ENCODE measurements around the gene LDHA. TPM values are rescaled to one million over a fixed set of nuclear protein-coding genes. Genes with fewer than 3 reads are reported as not detected.

LDHA gene
- polyA plus RNA-seq, 1 donor from 2014 or later = 39.9 TPM

GRCh38 chr11:18372201-18372600, 22.2 kb upstream of the LDHA start:
- no peak for TF ChIP-seq CTCF (IDR thresholded peaks at IDR 0.05; ENCODE audit: poor library complexity, severe bottlenecking)
- TF ChIP-seq SMC3 (conservative IDR thresholded peaks at IDR 0.05; ENCODE audit: poor library complexity) = no peak
- no peak for TF ChIP-seq RAD21 (conservative IDR thresholded peaks at IDR 0.05)
- TF ChIP-seq EP300 (conservative IDR thresholded peaks at IDR 0.05; ENCODE audit: poor library complexity, severe bottlenecking) = no peak
- no peak for TF ChIP-seq POLR2AphosphoS5 (IDR thresholded peaks at IDR 0.05)
- no peak for TF ChIP-seq EZH2 (IDR thresholded peaks at IDR 0.05; ENCODE audit: borderline replicate concordance, insufficient read depth, low read length, poor library complexity, severe bottlenecking)
- TF ChIP-seq REST (IDR thresholded peaks at IDR 0.05; ENCODE audit: borderline replicate concordance) = no peak
- TF ChIP-seq TAF1 (IDR thresholded peaks at IDR 0.05; ENCODE audit: low read depth) = no peak
- TF ChIP-seq MXI1 (conservative IDR thresholded peaks at IDR 0.05; ENCODE audit: poor library complexity, severe bottlenecking) = no peak
- no peak overlapping the region for H3K27ac ChIP-seq (ENCODE audit: low read length)
- no peak overlapping the region for H3K4me3 ChIP-seq (ENCODE audit: low read length)
- H2AFZ ChIP-seq (ENCODE audit: low read depth, low read length) = no peak overlapping the region
- no peaks in the 10 kb centered on the region for H4K20me1 ChIP-seq (ENCODE audit: insufficient read depth)
- no peaks in the 10 kb centered on the region for H3K9me2 ChIP-seq (ENCODE audit: insufficient read depth, low read length)
- H3F3A ChIP-seq (ENCODE audit: insufficient read depth, low read length, poor library complexity, severe bottlenecking) = no peaks in the 10 kb centered on the region
- no peaks in the 10 kb centered on the region for H3K79me2 ChIP-seq (replicated peaks; ENCODE audit: insufficient read depth, low read length)
- no peaks in the 10 kb centered on the region for H3K9me3 ChIP-seq (ENCODE audit: low read length)
- H3K4me2 ChIP-seq (ENCODE audit: low read length) = no peak overlapping the region
- no peaks in the 10 kb centered on the region for H3K27me3 ChIP-seq (ENCODE audit: insufficient read depth, low read depth, low read length)
- H3K36me3 ChIP-seq (ENCODE audit: insufficient read depth, low read length) = no peaks in the 10 kb centered on the region
- H3K9ac ChIP-seq (ENCODE audit: low read length) = no peak overlapping the region

- Histone ChIP-seq H3K36me3 (ENCODE audit: insufficient read depth, low read length) (no peaks in the 10 kb centered on the region), H3K4me3 (ENCODE audit: low read length) (no peak overlapping the region), H3K9me3 (ENCODE audit: low read length) (no peaks in the 10 kb centered on the region), H3K27ac (ENCODE audit: low read length) (no peak overlapping the region), H3K4me2 (ENCODE audit: low read length) (no peak overlapping the region), H3F3A (ENCODE audit: insufficient read depth, low read length, poor library complexity, severe bottlenecking) (no peaks in the 10 kb centered on the region), H3K27me3 (ENCODE audit: insufficient read depth, low read depth, low read length) (no peaks in the 10 kb centered on the region), H4K20me1 (ENCODE audit: insufficient read depth) (no peaks in the 10 kb centered on the region), H3K9me2 (ENCODE audit: insufficient read depth, low read length) (no peaks in the 10 kb centered on the region), H2AFZ (ENCODE audit: low read depth, low read length) (no peak overlapping the region), H3K9ac (ENCODE audit: low read length) (no peak overlapping the region), H3K79me2 (replicated peaks; ENCODE audit: insufficient read depth, low read length) (no peaks in the 10 kb centered on the region)
- TF ChIP-seq SMC3 (conservative IDR thresholded peaks at IDR 0.05; ENCODE audit: poor library complexity) = no peak
- no peak for TF ChIP-seq POLR2AphosphoS5 (IDR thresholded peaks at IDR 0.05)
- no peak for TF ChIP-seq EP300 (conservative IDR thresholded peaks at IDR 0.05; ENCODE audit: poor library complexity, severe bottlenecking)
- no peak for TF ChIP-seq CTCF (IDR thresholded peaks at IDR 0.05; ENCODE audit: poor library complexity, severe bottlenecking)
- no peak for TF ChIP-seq MXI1 (conservative IDR thresholded peaks at IDR 0.05; ENCODE audit: poor library complexity, severe bottlenecking)
- TF ChIP-seq REST (IDR thresholded peaks at IDR 0.05; ENCODE audit: borderline replicate concordance) = no peak
- TF ChIP-seq RAD21 (conservative IDR thresholded peaks at IDR 0.05) = no peak
- TF ChIP-seq EZH2 (IDR thresholded peaks at IDR 0.05; ENCODE audit: borderline replicate concordance, insufficient read depth, low read length, poor library complexity, severe bottlenecking) = no peak
- no peak for TF ChIP-seq TAF1 (IDR thresholded peaks at IDR 0.05; ENCODE audit: low read depth)
These were observed 19.4 kb upstream of the LDHA start for GRCh38 chr11:18374956-18375355.

Data from neural cell (in vitro differentiated cells).